HG03064 (cell line): ENCODE data around the gene MYO18A.

ENCODE experiments used
- ATAC-seq: cut with Tn5 transposase; IDR thresholded peaks from one replicate; pipeline ENCODE4 v1.9.1; 2021; ENCODE audit warnings: low read depth; ENCODE audit not compliant: unreplicated experiment

Gene MYO18A

DNA sequence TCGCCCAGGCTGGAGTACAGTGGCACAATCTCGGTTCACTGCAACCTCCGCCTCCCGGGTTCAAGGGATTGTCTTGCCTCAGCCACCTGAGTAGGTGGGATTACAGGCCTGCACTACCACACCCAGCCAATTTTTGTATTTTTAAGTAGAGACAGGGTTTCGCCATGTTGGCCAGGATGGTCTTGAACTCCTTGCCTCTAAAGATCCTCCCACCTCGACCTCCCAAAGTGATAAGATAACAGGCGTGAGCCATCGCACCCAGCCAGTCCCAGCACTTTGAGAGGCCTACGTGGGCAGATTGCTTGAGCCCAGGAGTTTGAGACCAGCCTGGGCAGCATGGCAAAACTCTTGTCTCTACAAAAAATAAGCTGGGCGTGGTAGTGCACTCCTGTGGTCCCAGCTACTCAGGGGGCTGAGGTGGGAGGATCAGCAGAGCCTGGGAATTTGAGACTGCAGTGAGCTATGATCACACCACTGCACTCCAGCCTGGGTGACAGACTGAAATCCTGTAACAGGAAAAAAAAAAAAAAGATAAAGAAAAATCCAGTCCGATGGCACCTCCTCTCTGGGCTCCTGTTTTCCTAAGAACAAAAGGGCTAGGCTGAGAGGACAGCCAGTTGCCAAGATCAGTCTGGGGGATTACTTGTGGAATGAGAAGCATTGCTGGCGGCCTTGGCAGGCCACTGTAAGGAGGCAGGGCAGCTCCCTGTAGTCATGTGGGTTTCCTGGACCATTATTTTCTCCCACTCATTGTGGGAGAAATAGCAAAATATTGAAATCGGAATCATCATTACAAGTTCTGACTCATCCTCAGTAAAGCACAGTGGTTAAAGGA, 140.2 kb downstream of the MYO18A start:
- no peak for ATAC-seq

DNA sequence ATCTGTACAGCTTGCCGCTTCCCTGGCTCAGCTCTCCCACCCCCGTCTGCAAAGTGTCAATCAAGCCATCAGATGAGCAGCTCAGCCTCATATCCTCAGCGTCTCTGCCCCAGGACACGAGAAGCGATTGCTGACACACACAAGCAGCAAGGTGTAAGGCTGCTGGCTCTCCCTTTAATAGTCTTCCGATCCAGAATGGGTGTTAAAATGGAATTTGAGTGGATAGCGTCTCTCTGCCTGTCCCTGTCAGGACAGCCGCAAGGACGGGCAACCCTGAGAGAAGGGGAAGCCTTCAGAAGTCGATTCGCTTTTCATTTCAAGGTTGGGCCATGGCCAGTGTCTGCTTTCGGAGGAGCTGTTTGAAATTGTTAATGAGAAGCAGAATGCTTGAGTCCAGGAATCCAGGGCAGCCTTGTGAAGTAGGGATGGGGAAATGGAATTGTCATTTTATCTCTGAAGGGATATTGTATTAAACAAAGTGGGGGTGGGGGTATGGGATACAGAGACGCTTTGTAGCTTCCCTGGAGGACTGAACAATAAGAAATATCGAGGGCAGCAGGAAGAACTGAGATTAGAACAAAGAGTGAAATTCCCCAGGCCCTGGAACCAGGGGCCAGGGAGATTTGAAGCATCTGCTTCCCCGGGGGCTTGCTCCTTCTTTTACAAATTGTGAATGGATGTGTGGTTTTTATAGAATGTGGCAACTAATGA, 142.0 kb downstream of the MYO18A start:
- no peak for ATAC-seq

DNA sequence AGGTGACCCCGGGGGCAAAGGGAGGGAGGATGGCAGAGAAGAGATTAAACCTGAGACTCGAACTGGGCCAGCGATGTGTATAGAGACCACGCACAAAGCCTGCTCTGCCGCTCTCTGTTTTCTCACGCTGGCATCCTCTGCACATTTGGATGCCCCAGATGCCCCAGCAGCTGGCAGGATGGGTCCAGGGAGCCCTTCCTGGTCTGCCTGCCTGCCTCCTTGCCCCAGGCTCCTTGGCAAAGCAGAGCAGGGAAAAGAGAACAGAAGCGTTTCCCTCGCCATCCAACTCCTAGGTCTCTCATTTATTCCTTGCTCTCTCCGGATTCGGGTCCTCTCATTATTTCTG, 142.5 kb downstream of the MYO18A start:
- ATAC-seq, result no peak

DNA sequence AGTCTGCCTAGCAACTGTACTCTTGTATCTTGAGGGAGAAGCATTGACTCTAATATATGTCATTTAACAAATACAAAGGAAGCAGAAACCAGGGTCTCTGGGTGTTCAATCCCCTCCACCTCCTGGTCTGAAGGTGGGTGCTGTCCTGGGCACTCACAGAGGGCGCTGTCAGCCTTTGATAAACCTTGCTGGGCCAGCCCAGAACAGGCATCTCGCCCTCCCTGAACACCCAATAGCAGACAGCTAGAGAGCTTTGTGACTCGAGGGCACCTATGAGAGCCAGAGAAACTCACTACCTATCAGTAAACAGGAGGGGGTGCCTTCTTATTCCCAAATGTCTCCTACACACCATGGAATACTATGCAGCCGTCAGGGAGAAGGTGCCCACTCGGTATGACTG, 143.6 kb downstream of the MYO18A start:
- ATAC-seq, result no peak

DNA sequence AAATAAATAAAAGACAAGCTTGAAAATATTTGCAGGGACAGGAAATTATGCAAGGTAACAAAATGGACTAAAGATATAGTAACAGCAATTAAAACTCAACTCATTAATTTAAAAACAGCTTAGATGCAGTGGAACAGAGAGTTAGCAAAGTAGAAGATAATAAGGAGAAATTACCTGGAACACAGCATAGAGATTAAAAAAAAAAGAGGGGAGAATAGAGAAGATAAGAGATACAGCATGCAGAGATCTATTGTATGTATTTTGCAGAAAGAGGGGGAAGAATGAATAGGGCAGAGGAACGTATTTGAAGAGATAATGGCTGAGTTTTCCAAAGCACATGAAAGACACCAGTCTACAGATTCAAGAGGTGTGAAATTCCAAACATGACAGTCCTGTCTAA, 145.7 kb downstream of the MYO18A start:
- ATAC-seq, result no peak

DNA sequence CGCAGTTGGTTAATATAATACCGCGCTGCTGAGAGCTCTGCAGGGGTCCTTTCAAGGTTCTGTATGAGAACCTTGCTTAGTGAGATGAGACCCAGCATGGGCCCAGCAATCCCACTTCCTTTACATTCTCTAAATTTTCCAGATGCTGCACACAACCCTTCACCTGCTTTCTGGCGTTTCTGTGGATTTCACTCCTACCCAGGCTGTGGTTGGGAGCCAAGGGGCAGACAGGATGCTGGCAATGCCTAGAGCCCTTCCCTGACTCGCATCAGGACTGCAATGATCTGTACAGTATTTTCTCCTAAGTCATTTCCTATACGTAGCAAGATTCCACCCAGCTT, 147.4 kb downstream of the MYO18A start:
- ATAC-seq, result no peak

DNA sequence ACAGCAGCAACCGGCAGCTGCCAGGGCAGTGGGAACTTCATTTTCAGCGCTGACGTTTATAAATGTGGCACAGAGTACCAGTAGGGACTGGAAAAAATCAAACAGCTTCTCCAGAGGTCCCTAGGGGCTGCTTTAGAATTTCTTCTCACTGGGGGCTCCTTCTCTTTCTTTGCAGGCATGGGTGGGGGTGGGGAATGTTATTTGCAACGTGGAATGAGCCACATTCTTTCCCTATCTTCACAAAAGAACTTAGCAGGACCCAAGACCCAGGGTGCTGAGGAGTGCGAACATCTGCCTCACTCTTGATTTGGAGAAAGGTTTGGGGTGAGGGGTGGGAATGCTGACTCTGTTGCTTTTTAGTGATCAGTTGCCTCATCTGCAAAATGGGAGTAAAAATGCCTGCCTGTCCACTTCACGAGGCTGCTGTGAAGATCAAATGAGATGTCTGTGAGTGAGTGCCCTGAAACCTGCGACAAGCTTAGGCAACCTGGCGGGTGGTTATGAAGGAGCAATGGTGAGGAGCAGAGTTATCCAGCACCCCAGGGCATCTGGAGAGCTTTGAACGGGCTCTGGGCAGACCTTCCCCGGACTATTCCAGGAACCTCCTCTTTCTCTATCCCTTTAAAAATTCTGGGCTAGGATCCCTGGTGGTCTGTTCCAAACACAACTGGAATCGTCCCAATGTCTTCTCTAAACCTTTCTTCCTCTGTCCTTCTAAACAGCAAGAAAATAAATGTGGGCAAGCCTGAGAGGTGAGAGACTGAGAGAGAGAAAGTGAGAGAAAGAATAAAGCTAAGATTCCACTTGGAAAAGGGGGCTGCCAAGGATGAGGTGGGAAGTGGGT, 148.0 kb downstream of the MYO18A start:
- ATAC-seq, result no peak

DNA sequence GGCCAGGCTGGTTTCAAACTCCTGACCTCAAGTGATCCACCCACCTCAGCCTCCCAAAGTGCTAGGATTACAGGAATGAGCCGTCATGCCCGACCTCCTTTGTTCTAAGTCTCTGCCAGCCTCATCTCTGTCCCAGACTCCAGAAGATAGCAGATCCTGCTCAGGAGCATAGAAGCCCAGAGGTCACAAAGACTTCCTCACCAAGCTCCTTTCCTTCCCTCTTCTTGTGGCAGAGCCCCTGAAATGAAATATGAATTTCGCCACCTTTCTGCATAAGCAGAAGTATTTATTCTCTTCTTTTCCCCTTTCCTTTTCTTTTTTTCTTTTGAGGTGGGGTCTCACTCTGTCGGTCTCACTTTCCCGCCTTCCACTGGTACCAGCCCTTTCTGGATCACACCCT, 148.7 kb downstream of the MYO18A start:
- ATAC-seq, result no peak

DNA sequence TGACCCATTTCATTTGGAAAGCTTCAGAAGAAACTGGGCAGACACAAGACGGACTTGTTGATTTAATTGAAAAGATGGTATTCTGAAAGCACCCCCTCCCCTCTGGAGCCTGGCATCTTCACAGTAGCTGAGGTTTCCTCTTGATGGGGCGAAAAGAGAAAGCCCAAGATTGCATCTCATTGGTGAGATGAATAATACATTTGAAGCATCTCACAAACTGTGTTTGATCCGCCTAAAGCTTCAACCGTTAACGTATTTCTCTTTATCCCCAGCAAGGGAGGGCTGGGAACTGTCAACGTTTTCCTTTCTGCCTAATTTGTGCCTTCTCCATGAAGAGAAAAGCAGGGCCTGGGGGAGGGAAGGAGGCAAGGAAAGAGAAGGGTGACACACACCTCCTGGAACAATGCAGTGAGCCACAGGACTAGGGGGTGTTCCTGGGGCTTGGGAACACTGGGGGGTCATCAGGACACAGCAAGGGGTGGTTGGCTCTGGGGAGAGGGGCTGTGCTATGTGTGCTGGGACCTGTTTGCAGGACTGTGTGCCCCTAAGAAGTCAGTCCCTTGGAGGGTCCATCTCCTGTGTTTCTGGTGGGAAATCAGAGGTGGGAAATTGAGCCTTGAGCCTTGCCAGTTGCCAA, 155.8 kb downstream of the MYO18A start:
- ATAC-seq, result no peak

DNA sequence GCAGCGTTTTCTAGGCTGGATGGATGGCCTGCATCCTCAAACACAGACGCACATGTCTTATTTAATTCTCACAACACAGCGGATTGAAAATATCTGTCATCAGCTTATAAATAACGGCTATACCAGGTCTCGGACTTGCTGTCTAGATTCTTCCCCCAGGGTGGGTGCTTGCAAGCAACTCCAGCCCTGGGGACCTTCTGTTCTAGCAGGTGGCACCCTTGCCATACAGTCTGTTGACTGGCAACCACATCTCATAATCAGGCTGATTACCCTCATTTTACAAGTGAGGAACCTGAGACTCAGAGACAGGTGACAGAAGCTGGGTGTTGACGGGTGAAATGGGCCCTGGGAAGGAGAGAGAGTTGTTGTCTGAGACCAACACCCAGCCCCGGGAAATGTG, 158.1 kb downstream of the MYO18A start:
- ATAC-seq, result no peak

DNA sequence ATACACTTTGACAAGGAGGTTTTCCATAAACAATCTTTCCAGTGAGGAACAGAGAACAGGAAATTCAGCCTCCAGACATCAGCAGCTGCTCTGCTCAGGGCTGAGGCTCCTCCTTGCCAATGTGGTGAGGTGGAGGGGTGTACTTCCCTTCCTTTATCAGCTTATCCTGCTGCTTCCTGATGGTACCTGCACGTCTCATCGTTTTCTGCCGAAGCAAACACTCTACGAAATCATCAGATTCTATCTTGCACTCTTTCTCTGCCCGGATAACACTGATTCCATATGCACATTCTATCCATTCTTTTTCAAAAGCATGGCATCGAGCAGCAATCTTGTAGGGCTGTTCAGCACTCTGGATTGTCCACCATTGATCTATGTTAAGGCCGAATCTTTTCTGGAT, 159.0 kb downstream of the MYO18A start:
- ATAC-seq, result no peak
